Hematopoietic multipotent progenitor cell (in vitro differentiated cells): ENCODE measurements around the gene GNPTAB. TPM values are rescaled to one million over a fixed set of nuclear protein-coding genes. Genes with fewer than 3 reads are reported as not detected.
"Not testable (repeated sequence)": the region's sequence is repeated elsewhere in the genome, so short reads cannot be mapped to it uniquely, and the experiment has no call there.

Source experiments
- DNase-seq, 3 donors: peaks; one replicate each; pipeline ENCODE4 v3.0.0-alpha.2; 2011 to 2015; ENCODE audit warnings: low read depth in 2 of 3, low spot score in 2 of 3
- total RNA-seq: library from RNA; depleted of rRNA; stranded (reverse); fragments of >200 nt; gene quantifications from one replicate; pipeline ENCODE4 v1.2.3, GENCODE V29; 2012

The GNPTAB gene
- total RNA-seq, 1 donor: 40.4 TPM

- no peak for DNase-seq
Observed at GRCh38 chr12:101740980-101741379, 89.8 kb downstream of the GNPTAB start.

DNA sequence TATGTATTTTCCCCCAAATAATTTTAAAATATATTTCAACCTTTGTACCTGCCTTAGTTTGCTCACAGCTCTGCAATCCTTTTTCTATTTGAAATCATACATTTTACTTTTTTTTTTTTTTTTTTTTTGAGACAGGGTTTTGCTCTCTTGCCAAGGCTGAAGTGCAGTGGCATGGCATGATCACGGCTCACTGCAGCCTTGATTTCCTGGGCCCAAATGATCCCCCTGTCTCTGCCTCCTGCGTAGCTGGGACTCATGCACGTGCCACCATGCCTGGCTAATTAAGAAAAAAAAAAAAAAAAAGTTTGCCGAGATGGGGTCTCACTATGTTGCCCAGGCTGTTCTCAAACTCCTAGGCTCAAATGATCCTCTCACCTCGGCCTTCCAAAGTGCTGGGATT lies 90.2 kb downstream of the GNPTAB start:
- DNase-seq: no peak

GRCh38 chr12:101738920-101739665 lies 91.7 kb downstream of the GNPTAB start, which contains the start of gene SYCP3:
SYCP3 (minus strand) TSS chr12:101739462; CDS start chr12:101737935, 1,527 bp downstream.
- DNase-seq: no peak

DNA sequence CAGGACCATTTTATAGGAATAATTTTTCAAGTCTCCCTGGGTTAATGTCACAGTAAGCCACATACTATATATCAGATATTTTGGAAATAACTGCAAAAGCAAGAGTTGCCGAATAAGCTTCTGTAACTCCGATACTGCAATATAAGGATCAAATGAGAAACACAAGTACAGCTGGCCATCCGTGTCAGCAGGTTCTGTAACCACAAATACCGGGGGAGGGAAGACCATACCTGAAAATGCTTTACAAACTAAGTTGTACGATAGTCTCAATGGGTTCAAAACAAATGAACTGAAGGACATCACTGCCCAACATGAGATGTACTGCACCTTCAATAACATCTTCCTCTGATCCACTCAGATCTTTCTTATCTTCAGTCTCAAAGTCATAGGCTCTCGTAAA lies 93.3 kb downstream of the GNPTAB start:
- no peak for DNase-seq

- not testable (repeated sequence) for DNase-seq
Observed at GRCh38 chr12:101734482-101734881, 96.3 kb downstream of the GNPTAB start.

DNA sequence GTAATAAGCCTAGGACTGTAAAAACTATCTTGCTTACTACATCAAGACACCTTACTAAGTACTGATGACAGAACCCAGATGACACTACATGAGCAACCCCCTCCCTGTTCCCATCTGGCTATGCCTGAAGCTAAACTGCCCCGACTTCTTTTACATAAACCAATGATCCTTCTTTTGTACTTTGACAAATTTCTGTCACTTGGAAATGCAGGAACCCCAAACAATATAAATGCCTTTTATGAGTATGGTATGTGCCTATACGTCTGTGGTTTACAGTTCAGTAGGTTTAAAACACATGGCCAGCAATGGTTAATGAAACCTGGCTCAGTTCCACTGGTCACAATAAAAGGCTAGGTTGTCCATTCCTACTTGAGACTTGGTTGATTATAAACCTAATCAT lies 97.6 kb downstream of the GNPTAB start:
- DNase-seq: no peak

- DNase-seq: no peak
Observed at GRCh38 chr12:101732318-101732717, 98.4 kb downstream of the GNPTAB start.

DNA sequence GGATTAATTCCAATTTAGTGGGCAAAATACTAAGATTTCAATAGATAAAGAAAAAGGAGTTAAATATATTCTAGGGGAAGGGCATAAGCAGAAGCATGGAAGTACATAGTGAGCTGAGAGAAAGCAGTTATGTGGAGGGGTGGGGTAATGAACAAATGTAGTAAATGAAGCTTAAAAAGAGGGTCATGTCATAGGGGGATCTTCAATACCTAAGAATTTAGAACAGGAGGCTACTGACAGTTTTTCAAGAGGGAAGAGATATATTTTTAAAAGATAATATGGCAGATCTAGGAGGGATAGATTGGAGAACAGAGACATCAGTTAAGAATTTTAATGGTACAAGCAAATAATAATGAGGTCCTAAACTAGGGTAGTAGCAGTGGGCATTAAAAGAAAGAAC lies 100.9 kb downstream of the GNPTAB start:
- no peak for DNase-seq

GRCh38 chr12:101727098-101727497 lies 103.7 kb downstream of the GNPTAB start:
- DNase-seq: no peak

DNA sequence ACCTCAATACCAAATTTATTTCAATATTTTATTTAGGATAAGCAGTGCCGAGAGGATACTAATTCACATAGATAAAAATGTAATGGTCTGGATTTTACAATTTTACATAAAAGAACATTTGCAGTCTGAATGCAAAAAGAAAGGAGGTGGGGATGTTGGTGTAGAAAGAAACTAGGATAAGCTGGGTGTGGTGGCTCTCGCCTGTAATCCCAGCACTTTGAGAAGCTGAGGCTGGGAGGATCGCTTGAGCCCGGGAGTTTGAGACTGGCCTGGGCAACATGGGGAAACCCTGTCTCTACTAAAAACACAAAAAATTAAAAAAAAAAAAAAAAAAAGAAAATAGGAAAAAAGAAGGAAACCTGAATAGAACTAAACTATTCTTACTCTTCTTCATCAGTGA lies 108.4 kb downstream of the GNPTAB start:
- no peak for DNase-seq

DNA sequence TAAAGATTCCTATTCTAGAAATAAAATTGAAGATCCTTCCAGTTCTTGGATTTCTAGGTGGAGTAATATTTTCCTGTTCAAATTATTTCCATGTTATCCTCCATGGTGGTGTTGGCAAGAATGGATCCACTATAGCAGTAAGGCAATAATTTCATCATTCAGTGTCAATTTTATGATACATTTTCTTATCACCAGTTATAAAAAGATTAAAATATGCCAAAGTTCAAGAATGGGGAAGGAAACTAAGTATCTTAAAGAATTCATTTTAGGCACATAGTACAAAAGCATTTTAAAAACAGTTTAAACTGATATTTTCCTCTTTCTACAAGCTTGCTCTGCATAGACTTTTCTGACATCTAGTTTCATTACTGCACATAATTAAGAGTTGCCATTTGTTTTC lies 110.6 kb downstream of the GNPTAB start:
- no peak for DNase-seq

DNA sequence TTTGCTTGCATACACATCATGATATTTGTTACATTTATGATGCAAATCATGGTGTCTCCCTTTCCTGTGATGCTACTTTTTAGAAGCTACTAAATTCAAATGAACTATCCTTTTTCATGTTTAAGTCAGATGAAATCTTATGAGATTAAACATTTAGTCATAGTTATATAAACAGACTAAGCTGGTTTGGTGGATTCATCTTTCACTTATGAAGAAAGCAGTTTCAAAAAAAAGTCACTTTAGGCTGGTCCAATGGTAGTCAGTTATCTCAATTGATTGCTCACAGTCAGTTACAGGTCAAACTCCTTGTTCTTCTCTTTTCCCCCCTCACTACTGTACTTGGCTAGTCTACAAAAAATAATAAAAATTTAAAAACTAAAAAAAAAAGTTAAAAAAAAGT lies 111.2 kb downstream of the GNPTAB start:
- no peak for DNase-seq

GRCh38 chr12:101714877-101715444 lies 115.8 kb downstream of the GNPTAB start:
- no peak for DNase-seq

GRCh38 chr12:101713930-101714329 lies 116.8 kb downstream of the GNPTAB start:
- no peak for DNase-seq

GRCh38 chr12:101713059-101713682 lies 117.6 kb downstream of the GNPTAB start:
- DNase-seq: no peak

- no peak for DNase-seq
Observed at GRCh38 chr12:101710288-101710687, 120.5 kb downstream of the GNPTAB start.

DNA sequence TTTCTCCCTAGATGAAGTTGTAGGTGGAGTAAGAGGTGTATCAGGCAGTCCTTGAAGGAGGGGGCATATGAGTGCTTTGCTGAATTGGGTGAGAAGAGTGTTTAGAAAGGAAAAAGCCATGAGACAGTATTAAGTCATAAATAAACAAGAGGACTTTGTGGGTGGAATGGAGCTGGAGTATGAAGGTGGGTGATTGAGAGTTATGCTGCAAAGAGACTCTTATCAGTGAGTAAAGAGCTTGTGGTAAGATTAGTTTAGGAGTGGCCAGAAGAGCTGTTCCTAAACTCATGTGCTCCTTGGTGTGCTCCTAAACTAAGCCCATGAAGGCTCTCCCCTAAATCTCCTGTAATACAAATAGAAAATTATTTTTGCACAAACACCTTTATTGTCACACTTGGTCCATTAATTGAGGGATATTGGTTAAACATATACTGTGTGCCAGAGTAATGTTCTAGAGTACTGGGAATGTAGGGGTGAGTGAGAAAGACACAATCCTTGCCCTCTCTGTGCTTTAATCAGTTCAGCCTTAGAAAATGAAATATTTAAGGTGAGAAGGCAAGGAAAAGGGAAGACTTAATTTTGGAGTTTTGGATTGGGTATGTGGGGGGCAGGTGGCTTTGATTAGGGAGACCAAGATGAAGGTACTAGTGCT lies 123.5 kb downstream of the GNPTAB start:
- no peak for DNase-seq

DNA sequence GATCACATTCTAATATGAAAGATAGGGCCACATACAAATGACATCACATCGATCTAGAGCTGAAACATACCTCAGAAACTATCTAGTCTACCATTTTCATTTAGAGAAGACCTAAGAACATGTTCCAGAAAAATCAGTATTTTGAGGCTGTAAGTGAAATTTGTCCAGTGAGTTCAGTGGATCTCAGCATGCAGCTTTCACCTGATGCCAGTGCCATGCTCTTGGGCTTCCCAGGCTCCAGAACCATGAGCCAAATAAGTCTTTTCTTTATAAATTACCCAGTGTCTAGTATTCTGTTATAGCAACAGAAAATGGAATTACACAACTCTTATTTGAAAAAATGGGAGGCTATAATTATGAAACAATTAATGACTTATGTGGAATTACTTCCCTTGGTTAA lies 124.4 kb downstream of the GNPTAB start:
- DNase-seq: no peak

GRCh38 chr12:101703487-101703886 lies 127.3 kb downstream of the GNPTAB start:
- no peak for DNase-seq

DNA sequence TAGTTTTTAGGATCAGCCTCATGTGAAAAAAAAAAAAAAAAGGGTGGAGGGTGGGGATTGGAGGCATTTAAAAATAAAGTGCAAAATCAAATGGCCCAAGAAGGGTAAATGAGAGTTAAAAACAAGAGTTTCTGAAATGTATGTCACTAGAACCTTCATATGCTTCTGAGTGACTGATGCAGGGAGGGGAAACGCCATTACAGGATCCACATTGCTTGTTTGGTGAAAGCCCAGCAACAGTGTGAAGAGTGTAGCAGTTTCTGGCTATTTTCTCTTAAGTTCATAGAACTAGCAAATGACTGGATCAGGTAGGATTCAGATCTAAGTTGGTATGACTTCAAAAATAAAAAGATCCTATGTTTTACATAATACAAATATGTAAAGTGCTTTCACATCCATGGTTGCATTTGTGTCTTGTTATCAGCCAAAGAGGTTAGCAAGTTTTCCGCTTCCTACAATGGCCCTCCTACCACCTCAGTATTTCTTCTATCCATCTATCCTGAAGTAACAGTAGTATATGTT lies 130.4 kb downstream of the GNPTAB start:
- no peak for DNase-seq

DNA sequence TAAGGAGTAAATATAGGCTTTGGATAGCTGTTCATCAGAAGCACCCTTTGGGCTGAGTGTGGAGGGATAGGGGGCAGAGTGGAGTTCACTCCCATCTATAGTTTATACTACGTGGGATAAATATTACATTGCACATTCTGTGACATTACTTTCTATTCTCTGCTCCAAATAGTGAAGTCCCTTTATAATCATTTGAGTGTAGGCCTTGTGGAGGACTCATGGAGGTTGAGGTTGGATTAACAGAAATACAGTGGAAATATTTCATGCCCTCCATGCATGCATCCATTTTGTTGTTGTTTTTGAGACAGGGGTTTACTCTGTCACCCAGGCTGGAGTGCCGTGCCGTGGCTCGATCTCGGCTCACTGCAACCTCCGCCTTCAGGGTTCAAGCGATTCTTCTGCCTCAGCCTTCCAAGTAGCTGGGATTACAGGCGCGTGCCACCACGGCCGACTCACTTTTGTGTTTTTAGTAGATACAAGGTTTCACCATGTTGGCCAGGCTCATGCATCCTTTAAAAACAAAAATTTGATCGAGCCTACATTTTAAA lies 131.9 kb downstream of the GNPTAB start:
- peak in 1 of 3 donors; percentile 36 for DNase-seq
